Mucosa of stomach (tissue), 1 donor: ENCODE data around the gene NSUN2.

Experiments
- H3K27me3 ChIP-seq: one replicate; pipeline ENCODE4 v1.7.0; 2013; ENCODE audit warnings: mild to moderate bottlenecking, low read length; ENCODE audit not compliant: control insufficient read depth, insufficient read depth
- H3K36me3 ChIP-seq: one replicate; pipeline ENCODE4 v1.7.0; 2013; ENCODE audit warnings: low read length; ENCODE audit not compliant: control insufficient read depth, insufficient read depth
- H3K4me1 ChIP-seq: one replicate; pipeline ENCODE4 v1.7.0; 2013; ENCODE audit warnings: mild to moderate bottlenecking, low read length; ENCODE audit not compliant: control insufficient read depth, insufficient read depth
- H3K4me3 ChIP-seq: one replicate; pipeline ENCODE4 v1.7.0; 2013; ENCODE audit warnings: low read length
- H3K9ac ChIP-seq: one replicate; pipeline ENCODE4 v1.7.0; 2013; ENCODE audit warnings: mild to moderate bottlenecking, low read length, moderate library complexity
- H3K9me3 ChIP-seq: one replicate; pipeline ENCODE4 v1.7.0; 2013; ENCODE audit warnings: mild to moderate bottlenecking, low read length, moderate library complexity; ENCODE audit not compliant: control insufficient read depth
- donor health status: Pancreatic carcinoma.

NSUN2 gene

GRCh38 chr5:6638236-6638635 is 5.4 kb upstream of the NSUN2 start:
- Histone ChIP-seq H3K9me3 (no peaks in the 10 kb centered on the region), H3K9ac (no peak overlapping the region), H3K4me3 (no peak overlapping the region), H3K27me3 (no peaks in the 10 kb centered on the region), H3K36me3 (no peaks in the 10 kb centered on the region), H3K4me1 (peaks cover 17% of the 10 kb centered on the region)

DNA sequence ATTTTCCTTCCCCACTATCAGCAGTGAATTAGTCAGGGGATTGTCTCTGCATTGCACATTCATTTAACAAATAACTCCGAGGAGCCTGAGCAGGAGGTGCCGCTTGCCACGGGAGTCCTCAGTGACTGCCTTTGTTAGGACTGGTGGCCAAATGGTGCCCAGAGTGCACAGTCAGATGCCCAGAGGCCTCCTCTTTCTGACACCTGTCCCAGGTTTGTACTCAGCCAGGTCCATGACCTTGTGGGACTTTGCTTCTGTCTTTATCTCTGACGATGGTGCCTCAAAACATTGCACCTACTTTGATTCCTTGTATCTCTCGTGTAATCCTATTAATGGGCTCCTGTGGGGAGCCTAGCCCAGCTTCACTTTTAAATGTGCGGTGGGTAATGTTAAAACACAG is 4.7 kb upstream of the NSUN2 start:
- peaks cover 17% of the 10 kb centered on the region for H3K4me1 ChIP-seq
- no peaks in the 10 kb centered on the region for H3K9me3 ChIP-seq
- H3K4me3 ChIP-seq, result no peak overlapping the region
- H3K36me3 ChIP-seq, result no peaks in the 10 kb centered on the region
- no peak overlapping the region for H3K9ac ChIP-seq
- no peaks in the 10 kb centered on the region for H3K27me3 ChIP-seq

GRCh38 chr5:6637022-6637421 is 4.2 kb upstream of the NSUN2 start:
- peaks cover 17% of the 10 kb centered on the region for H3K4me1 ChIP-seq
- no peak overlapping the region for H3K4me3 ChIP-seq
- no peak overlapping the region for H3K9ac ChIP-seq

DNA sequence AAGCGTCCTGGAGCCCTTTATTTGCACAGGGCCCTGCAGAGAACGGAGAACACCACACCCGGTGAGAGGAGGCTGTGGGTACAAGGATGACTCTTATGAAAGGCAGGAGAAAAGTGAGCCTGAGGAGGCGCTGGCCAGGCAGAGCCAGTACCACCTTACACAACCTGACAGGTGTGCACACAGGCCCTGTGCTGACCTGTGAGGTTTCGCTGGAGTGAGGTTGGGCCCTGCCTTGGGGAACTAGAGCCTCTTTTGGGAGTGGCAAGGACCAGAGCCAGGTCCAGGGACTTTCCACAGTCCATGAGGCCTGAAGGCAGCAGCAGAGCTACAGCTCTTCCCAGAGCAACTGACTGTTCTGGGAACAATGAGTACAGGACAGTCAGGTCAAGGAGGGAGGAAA is 3.4 kb upstream of the NSUN2 start:
- no peaks in the 10 kb centered on the region for H3K27me3 ChIP-seq
- H3K4me1 ChIP-seq, result peaks cover 17% of the 10 kb centered on the region
- H3K4me3 ChIP-seq, result no peak overlapping the region
- no peaks in the 10 kb centered on the region for H3K9me3 ChIP-seq
- H3K9ac ChIP-seq, result no peak overlapping the region
- no peaks in the 10 kb centered on the region for H3K36me3 ChIP-seq

More at GRCh38 chr5:6637022-6637421, 4.2 kb upstream of the NSUN2 start:
- Histone ChIP-seq H3K36me3 (no peaks in the 10 kb centered on the region), H3K9me3 (no peaks in the 10 kb centered on the region), H3K27me3 (no peaks in the 10 kb centered on the region)

- Histone ChIP-seq H3K36me3 (no peaks in the 10 kb centered on the region), H3K27me3 (no peaks in the 10 kb centered on the region), H3K9ac (no peak overlapping the region), H3K9me3 (no peaks in the 10 kb centered on the region), H3K4me1 (peaks cover 17% of the 10 kb centered on the region), H3K4me3 (no peak overlapping the region)
These were observed 2.1 kb upstream of the NSUN2 start for GRCh38 chr5:6634788-6635430.

DNA sequence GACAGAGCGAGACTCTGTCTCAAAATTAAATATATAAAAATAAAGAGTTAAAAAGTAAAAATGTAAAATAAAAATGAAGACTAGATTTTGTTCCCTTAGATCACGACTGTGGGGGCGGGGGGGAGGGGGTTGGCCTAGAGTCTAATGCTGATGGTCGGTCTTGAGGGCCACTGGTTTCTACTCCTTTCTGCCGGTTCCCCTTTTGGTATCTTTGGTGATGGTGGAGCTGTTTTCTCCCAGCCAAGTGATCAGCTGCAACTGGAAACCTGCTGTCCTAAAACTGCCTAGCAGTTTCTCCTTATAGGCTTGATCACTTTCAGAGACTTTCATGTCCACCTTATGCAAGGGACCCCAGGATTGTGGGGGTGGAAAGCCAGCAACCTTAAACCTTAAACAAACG is 1.5 kb upstream of the NSUN2 start:
- no peak overlapping the region for H3K4me3 ChIP-seq
- H3K9me3 ChIP-seq, result no peaks in the 10 kb centered on the region
- peak overlapping the region; percentile 56 for H3K9ac ChIP-seq
- no peaks in the 10 kb centered on the region for H3K27me3 ChIP-seq
- H3K4me1 ChIP-seq, result peaks cover 17% of the 10 kb centered on the region
- H3K36me3 ChIP-seq, result no peaks in the 10 kb centered on the region

GRCh38 chr5:6633469-6634245 is 813 bp upstream of the NSUN2 start:
- H3K9me3 ChIP-seq, result no peaks in the 10 kb centered on the region
- H3K4me3 ChIP-seq, result peak overlapping the region; percentile 39
- H3K27me3 ChIP-seq, result no peaks in the 10 kb centered on the region
- H3K9ac ChIP-seq, result peak overlapping the region; percentile 56
- peaks cover 17% of the 10 kb centered on the region for H3K4me1 ChIP-seq
- no peaks in the 10 kb centered on the region for H3K36me3 ChIP-seq

DNA sequence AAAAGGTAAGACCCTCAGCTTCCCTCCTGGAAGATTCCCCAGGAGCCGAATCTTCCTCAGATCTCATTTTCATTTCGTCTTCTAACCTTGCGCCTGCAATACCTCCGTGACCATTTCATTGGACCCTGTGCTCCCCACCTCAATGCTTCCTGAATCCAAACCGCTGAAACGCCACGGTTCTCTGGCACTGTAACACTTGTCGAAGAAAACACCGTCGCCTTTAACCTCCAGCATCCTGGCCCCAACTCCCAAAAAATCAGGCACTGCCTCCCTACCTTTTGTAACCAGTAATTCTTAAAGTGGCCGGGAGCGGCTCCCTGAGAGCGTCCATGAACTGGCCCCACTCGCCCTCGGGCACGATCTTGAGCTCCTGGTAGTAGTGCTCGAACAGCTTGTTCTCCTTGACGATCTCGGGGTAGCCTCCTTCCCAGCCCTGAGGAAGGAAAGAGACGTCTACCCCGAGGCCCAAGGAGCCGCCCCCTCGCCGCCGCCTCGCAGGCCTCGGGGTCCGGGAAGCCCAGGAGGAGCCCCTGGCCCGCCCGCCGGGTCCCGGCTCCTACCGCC is 438 bp downstream of the NSUN2 start:
- Histone ChIP-seq H3K4me1 (peaks cover 13% of the 10 kb centered on the region), H3K36me3 (no peaks in the 10 kb centered on the region), H3K4me3 (peak overlapping the region; percentile 29), H3K9me3 (no peaks in the 10 kb centered on the region), H3K9ac (peak overlapping the region; percentile 73), H3K27me3 (no peaks in the 10 kb centered on the region)

DNA sequence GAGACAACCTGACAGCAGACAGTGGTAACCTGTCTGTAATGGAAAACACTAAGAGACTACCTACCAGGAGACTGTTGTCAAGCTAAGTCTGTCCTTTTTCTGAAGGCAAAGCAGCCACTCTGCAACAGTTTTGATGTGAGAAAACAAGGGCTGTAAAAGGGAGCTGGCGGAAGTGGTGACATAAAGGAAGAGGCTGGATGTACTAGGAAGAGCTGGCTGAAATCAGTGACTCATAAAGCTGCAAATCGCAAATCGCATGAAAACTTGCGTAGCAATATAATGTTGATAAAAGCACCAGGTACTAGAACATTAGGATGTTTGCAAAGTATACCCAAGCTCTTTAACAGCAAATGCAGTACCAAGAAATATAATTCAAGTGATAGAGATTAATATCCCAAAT is 1.4 kb downstream of the NSUN2 start:
- Histone ChIP-seq H3K27me3 (no peaks in the 10 kb centered on the region), H3K4me1 (peaks cover 5% of the 10 kb centered on the region), H3K36me3 (no peaks in the 10 kb centered on the region), H3K9me3 (no peaks in the 10 kb centered on the region), H3K9ac (no peak overlapping the region), H3K4me3 (no peak overlapping the region)

DNA sequence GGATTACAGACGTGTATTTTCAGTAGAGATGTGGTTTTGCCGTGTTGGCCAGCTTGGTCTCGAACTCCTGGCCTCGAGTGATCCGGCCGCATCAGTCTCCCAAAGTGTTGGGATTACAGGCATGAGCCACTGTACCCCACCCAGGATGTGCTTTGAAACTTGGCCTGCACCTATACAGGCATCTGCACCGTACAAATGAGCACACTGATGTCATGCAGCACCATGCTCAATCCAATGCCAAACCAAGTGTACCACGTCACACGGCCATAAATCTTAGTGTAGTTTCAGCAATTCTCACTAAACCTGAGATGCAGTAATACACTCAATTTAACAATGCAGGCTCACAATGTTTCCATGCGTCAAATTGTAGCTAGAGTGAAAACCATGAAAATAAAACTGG is 6.3 kb downstream of the NSUN2 start:
- H3K4me3 ChIP-seq, result no peak overlapping the region
- no peaks in the 10 kb centered on the region for H3K27me3 ChIP-seq
- H3K4me1 ChIP-seq, result no peaks in the 10 kb centered on the region
- no peak overlapping the region for H3K9ac ChIP-seq
- no peaks in the 10 kb centered on the region for H3K36me3 ChIP-seq
- H3K9me3 ChIP-seq, result no peaks in the 10 kb centered on the region

DNA sequence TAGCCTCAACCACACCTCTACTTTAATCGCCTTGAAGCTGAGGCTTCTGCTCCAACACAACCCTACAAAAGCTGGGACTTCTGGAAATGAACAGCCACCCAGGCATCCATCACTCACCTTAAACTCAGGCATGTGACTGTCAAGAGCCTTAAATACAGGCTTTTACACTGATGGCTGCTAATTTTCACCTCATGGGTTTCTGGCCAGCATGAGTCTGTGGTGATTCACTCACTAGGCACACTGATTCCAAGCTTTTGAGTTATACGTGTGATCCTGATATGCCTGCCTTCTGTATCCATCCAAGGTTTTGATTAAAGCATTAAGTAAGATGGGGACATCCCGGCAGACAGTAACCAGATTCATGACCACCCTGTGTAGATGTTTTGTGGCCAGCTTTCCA is 8.9 kb downstream of the NSUN2 start:
- H3K9ac ChIP-seq, result no peak overlapping the region
- no peak overlapping the region for H3K4me3 ChIP-seq
- H3K27me3 ChIP-seq, result no peaks in the 10 kb centered on the region
- peaks cover 12% of the 10 kb centered on the region for H3K36me3 ChIP-seq
- H3K4me1 ChIP-seq, result no peaks in the 10 kb centered on the region
- no peaks in the 10 kb centered on the region for H3K9me3 ChIP-seq

DNA sequence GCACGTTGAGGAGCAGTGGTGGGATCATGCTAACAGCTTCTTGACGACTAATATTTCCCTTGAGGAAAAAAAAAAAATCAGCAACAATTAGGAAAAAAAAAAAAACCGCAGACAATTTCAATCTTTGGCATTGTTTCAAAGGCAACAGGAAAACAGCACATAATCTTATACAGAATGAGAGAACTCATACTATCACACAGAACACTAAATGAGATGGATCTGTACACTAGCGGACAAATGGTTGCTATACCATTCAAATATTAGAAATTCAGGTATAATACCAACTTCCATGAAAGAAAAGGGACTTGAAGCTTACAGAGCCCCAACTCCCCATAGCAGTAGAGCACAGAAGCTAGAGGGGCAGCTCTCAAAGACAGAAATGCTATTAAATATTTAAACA is 9.6 kb downstream of the NSUN2 start:
- H3K4me3 ChIP-seq, result no peak overlapping the region
- H3K9ac ChIP-seq, result no peak overlapping the region
- H3K27me3 ChIP-seq, result no peaks in the 10 kb centered on the region
- H3K36me3 ChIP-seq, result peaks cover 14% of the 10 kb centered on the region
- H3K4me1 ChIP-seq, result no peaks in the 10 kb centered on the region
- H3K9me3 ChIP-seq, result no peaks in the 10 kb centered on the region
